Osteoblast (primary cell): ENCODE results near the gene IRX3. TPM values are rescaled to one million over a fixed set of nuclear protein-coding genes. Genes with fewer than 3 reads are reported as not detected.

Experiments
- DNase-seq: peaks from one replicate; pipeline ENCODE4 v3.0.0; 2011; ENCODE audit warnings: low spot score, mixed read lengths; ENCODE audit not compliant: insufficient read length; ENCODE audit errors: missing footprints
- H2AFZ ChIP-seq: 2 replicates; pipeline ENCODE4 v1.6.0; 2011; ENCODE audit warnings: mild to moderate bottlenecking, low read length
- H3K27ac ChIP-seq: 2 replicates; pipeline ENCODE4 v1.5.1; 2011; ENCODE audit warnings: mild to moderate bottlenecking, low read depth, low read length, moderate library complexity
- H3K27me3 ChIP-seq: 2 replicates; pipeline ENCODE4 v1.6.0; 2012; ENCODE audit warnings: mild to moderate bottlenecking, control low read depth, inconsistent platforms, low read length, moderate library complexity; ENCODE audit not compliant: insufficient read depth
- H3K36me3 ChIP-seq: 2 replicates; pipeline ENCODE4 v1.5.1; 2011; ENCODE audit warnings: mild to moderate bottlenecking, low read length, control low read depth, moderate library complexity; ENCODE audit not compliant: insufficient read depth
- H3K4me1 ChIP-seq: 2 replicates; pipeline ENCODE4 v1.5.1; 2011; ENCODE audit warnings: mild to moderate bottlenecking, low read length, control low read depth, moderate library complexity; ENCODE audit not compliant: insufficient read depth
- H3K4me2 ChIP-seq: 2 replicates; pipeline ENCODE4 v1.6.0; 2011; ENCODE audit warnings: mild to moderate bottlenecking, low read length; ENCODE audit not compliant: insufficient read depth
- H3K4me3 ChIP-seq: fragments of 200-600 bp; sonication (generic); 3 replicates; pipeline ENCODE4 v1.5.1; 2012; ENCODE audit warnings: mild to moderate bottlenecking, low read length, inconsistent platforms; ENCODE audit not compliant: insufficient read depth
- H3K79me2 ChIP-seq: 2 replicates; pipeline ENCODE4 v1.6.0; 2012; ENCODE audit warnings: mild to moderate bottlenecking, low read length, control low read depth, inconsistent platforms; ENCODE audit not compliant: insufficient read depth
- H3K9me3 ChIP-seq: 2 replicates; pipeline ENCODE4 v1.5.1; 2011; ENCODE audit warnings: low read depth, low read length, control low read depth
- H4K20me1 ChIP-seq: 2 replicates; pipeline ENCODE4 v1.6.0; 2012; ENCODE audit warnings: mild to moderate bottlenecking, low read length, control low read depth; ENCODE audit not compliant: insufficient read depth
- total RNA-seq: library from RNA; depleted of rRNA; stranded (reverse); fragments of >200 nt; gene quantifications from 2 replicates; pipeline ENCODE4 v1.2.3, GENCODE V29; 2012
- TF ChIP-seq, protein P1 (sequence below): IDR thresholded peaks from 2 replicates; pipeline ENCODE4 v1.5.1; 2011; ENCODE audit warnings: mild to moderate bottlenecking, low read depth, low read length, moderate library complexity; ENCODE audit errors: extremely low read depth

Gene IRX3
- total RNA-seq, 1 donor: 71.7 TPM

DNA sequence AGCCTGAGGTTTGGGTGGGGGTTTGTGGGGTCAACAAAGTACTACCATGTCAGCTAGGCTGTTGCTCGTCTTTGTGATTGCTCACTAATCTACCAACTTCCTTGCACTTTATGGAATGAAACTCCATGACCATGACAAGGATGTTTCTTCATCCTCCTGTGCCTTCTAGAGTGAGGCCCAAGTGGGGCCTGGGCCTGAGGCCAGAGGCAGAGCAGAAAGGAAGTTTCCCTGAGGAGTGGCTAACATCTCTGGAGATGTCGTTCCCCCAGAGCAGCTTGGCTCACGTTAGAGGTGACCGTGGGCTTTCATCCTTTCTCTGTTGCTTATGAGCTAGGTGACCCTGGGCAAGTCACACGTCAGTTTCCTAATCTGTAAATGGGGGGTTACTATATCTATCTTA, 41.0 kb upstream of the IRX3 start:
- Histone ChIP-seq H3K36me3 (no peaks in the 10 kb centered on the region), H3K79me2 (no peaks in the 10 kb centered on the region), H2AFZ (no peak overlapping the region), H3K27ac (no peak overlapping the region), H3K4me3 (no peak overlapping the region), H3K4me2 (no peak overlapping the region), H3K9me3 (no peaks in the 10 kb centered on the region), H4K20me1 (no peaks in the 10 kb centered on the region), H3K27me3 (no peaks in the 10 kb centered on the region), H3K4me1 (peaks cover 9% of the 10 kb centered on the region)
- no peak for DNase-seq
- TF ChIP-seq, protein P1, sequence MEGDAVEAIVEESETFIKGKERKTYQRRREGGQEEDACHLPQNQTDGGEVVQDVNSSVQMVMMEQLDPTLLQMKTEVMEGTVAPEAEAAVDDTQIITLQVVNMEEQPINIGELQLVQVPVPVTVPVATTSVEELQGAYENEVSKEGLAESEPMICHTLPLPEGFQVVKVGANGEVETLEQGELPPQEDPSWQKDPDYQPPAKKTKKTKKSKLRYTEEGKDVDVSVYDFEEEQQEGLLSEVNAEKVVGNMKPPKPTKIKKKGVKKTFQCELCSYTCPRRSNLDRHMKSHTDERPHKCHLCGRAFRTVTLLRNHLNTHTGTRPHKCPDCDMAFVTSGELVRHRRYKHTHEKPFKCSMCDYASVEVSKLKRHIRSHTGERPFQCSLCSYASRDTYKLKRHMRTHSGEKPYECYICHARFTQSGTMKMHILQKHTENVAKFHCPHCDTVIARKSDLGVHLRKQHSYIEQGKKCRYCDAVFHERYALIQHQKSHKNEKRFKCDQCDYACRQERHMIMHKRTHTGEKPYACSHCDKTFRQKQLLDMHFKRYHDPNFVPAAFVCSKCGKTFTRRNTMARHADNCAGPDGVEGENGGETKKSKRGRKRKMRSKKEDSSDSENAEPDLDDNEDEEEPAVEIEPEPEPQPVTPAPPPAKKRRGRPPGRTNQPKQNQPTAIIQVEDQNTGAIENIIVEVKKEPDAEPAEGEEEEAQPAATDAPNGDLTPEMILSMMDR: no peak

DNA sequence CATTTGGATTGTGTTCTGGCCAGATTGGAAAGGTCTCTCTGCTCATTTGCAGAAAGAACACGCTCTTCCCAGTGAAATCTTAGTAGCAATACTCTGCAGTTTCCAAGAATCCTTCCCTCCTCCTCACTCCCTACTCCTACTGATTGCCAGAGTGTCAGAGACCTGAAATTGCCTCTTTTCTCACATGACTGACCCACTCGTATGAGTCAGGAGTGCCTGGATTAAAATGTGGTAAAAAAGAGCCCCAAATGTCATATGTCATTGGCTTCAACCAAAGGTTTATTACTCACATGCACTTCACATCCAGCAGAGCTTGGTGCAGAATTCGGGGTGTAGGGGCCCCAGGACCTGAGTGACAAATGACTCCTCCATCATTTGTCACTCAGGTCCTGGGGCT, 39.7 kb upstream of the IRX3 start:
- Histone ChIP-seq H4K20me1 (no peaks in the 10 kb centered on the region), H3K9me3 (no peaks in the 10 kb centered on the region), H3K4me2 (peak overlapping the region; percentile 35), H3K27ac (peak overlapping the region; percentile 49), H3K79me2 (no peaks in the 10 kb centered on the region), H2AFZ (no peak overlapping the region), H3K4me1 (peaks cover 9% of the 10 kb centered on the region), H3K36me3 (no peaks in the 10 kb centered on the region), H3K27me3 (no peaks in the 10 kb centered on the region), H3K4me3 (no peak overlapping the region)
- peak; percentile 86 for DNase-seq
- TF ChIP-seq, protein P1: no peak

DNA sequence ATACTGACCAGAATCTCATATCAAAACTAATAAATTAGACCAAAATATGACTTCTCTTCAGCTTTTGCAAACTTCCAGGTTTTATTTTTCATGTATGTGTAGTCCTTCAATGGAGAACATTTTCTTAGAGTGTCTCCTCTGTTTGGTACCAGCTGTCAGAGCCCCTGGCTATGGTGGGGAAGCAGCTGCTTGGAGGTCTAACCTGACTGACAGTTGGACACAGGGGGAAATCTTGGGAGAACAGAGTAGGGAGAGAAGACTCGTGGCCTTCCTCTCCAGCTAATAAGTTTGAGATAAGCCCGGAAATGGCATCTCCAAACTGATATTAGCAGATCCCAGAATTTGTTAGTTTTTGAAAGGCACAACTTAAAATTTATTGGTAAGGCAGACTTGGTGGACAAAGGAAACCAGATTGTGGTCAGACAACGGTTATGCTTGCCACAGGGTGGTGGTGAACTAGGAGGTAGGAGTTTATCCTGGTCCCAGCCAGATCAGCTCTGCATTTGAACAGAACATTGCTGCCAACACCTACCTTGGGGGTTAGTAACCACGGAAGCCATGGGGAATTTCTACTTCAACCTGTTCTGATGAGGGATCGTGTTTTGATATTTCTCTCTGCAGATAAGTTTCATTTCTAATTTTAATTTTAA, 39.2 kb upstream of the IRX3 start:
- H3K27ac ChIP-seq: peak overlapping the region; percentile 49
- peak overlapping the region; percentile 35 for H3K4me2 ChIP-seq
- H3K4me3 ChIP-seq: no peak overlapping the region
- H3K79me2 ChIP-seq: no peaks in the 10 kb centered on the region
- no peak overlapping the region for H2AFZ ChIP-seq
- H3K9me3 ChIP-seq: no peaks in the 10 kb centered on the region
- H4K20me1 ChIP-seq: no peaks in the 10 kb centered on the region
- H3K36me3 ChIP-seq: no peaks in the 10 kb centered on the region
- H3K27me3 ChIP-seq: no peaks in the 10 kb centered on the region
- no peak for DNase-seq
- TF ChIP-seq, protein P1: no peak
- H3K4me1 ChIP-seq: peaks cover 9% of the 10 kb centered on the region

DNA sequence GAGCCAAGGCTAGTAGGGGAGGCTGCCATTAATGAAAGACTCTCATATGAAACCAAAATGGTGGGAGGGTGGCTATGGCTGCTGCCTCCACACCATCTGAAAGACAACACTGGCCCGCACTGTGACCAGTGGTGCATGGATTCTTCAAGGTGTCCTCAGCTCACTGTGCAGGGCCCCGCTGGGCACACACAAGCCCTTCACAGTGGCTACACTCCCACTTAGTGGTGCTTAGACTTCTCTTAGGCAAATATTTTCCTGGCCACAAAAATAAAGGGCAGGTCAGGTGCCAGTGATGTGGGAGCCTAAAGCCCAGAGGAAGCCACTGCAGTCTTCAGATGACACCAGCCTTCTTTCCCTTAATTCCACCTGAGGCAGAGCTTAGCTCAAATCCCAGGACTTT, 38.1 kb upstream of the IRX3 start:
- H3K4me2 ChIP-seq: no peak overlapping the region
- peaks cover 9% of the 10 kb centered on the region for H3K4me1 ChIP-seq
- H3K79me2 ChIP-seq: no peaks in the 10 kb centered on the region
- no peak for DNase-seq
- no peak overlapping the region for H2AFZ ChIP-seq
- TF ChIP-seq, protein P1: no peak
- no peaks in the 10 kb centered on the region for H3K9me3 ChIP-seq
- no peak overlapping the region for H3K4me3 ChIP-seq
- H3K36me3 ChIP-seq: no peaks in the 10 kb centered on the region
- H4K20me1 ChIP-seq: no peaks in the 10 kb centered on the region
- no peak overlapping the region for H3K27ac ChIP-seq
- H3K27me3 ChIP-seq: no peaks in the 10 kb centered on the region
